HFFc6 (cell line): ENCODE measurements around the gene NUB1. TPM values are rescaled to one million over a fixed set of nuclear protein-coding genes. Genes with fewer than 3 reads are reported as not detected.

Source experiments
- DNase-seq: peaks from one replicate; pipeline ENCODE4 v3.0.0-alpha.2; 2018
- H3K27ac Mint-ChIP-seq: 2 replicates; pipeline ENCODE4 v1.8.0; 2020; ENCODE audit warnings: mild to moderate bottlenecking, mixed read lengths
- H3K27me3 Mint-ChIP-seq: 2 replicates; pipeline ENCODE4 v1.8.0; 2021; ENCODE audit warnings: mild to moderate bottlenecking, moderate library complexity, mixed read lengths; ENCODE audit not compliant: insufficient read depth
- H3K36me3 Mint-ChIP-seq: 2 replicates; pipeline ENCODE4 v1.8.0; 2021; ENCODE audit warnings: low read depth, mixed read lengths
- H3K4me1 Mint-ChIP-seq: 2 replicates; pipeline ENCODE4 v1.8.0; 2020; ENCODE audit warnings: low read depth, mixed read lengths
- H3K4me3 Mint-ChIP-seq: 2 replicates; pipeline ENCODE4 v1.8.0; 2020; ENCODE audit warnings: mild to moderate bottlenecking, moderate library complexity, mixed read lengths
- H3K9me3 Mint-ChIP-seq: 2 replicates; pipeline ENCODE4 v1.8.0; 2020; ENCODE audit warnings: mild to moderate bottlenecking, mixed read lengths
- CTCF ChIP-seq: fragments of 200-600 bp; sonication (generic); IDR thresholded peaks from 2 replicates; pipeline ENCODE4 v1.5.0; 2021; ENCODE audit warnings: antibody characterized with exemption, mild to moderate bottlenecking
- total RNA-seq, 6 experiments: library from RNA; stranded (reverse); fragmentation: NEBNext Ultra II Directional; extraction: Animal tissue kit (Norgen Biotek cat#: 25700); gene quantifications; 2 replicates in 1 of 6; 3 replicates in 5 of 6; pipeline ENCODE4 v1.2.3, GENCODE V29; 2021

Gene NUB1
- total RNA-seq, 6 experiments from 2014 or later, result 30.6 to 37.8 (median 34.8) TPM

DNA sequence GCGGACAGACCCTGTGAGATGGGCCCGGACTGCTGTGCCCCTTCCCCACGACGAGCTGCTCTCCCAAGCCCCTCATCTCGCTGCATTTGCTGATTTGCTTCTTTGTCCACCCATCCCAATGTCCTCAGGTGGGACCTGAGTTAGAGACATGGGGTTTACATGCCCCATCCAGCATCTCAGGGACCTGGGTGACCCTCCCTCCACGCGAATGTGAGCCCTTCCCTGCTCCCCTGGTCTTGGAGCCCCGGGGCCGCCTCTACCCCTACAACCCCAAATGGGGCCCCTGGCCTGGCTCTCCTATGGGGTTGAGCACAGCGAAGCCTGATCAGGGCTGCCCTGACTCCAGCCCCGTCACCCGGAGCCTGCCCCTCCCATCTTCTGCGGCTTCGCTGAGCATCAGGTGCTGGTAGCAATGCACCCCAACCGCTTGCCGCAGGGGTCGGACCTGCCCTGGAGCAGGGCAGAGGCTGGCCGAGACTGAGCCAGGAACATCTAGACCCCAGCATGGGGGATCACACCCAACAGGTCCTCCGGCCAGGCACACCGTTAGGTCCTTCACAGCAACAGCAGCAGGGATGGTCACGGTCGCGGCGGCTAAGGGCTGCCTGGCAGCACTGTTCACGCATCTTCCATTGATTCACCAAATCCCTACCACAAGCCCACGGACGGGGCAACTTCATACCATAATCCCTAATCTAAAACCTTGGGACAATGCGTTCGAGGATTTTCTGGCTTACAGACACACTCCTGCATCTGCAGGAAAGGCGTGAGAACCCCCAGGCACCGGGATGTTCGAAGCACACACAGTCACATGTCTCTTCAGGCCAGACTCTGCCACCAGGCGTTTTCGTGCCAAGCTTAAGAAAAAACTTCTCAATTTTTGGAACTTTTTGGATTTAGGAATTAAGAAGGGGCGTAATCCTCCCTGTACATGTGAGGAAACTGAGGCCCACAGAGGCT, 52.7 kb downstream of the NUB1 start:
- DNase-seq, result no peak
- no peak for TF ChIP-seq CTCF
- H3K9me3 Mint-ChIP-seq, result no peaks in the 10 kb centered on the region; the same call in 1 of the 2 replicates
- no peak overlapping the region for H3K4me3 Mint-ChIP-seq
- no peaks in the 10 kb centered on the region for H3K4me1 Mint-ChIP-seq
- H3K27me3 Mint-ChIP-seq, result peaks cover 29% of the 10 kb centered on the region
- no peaks in the 10 kb centered on the region for H3K36me3 Mint-ChIP-seq
- no peak overlapping the region for H3K27ac Mint-ChIP-seq

DNA sequence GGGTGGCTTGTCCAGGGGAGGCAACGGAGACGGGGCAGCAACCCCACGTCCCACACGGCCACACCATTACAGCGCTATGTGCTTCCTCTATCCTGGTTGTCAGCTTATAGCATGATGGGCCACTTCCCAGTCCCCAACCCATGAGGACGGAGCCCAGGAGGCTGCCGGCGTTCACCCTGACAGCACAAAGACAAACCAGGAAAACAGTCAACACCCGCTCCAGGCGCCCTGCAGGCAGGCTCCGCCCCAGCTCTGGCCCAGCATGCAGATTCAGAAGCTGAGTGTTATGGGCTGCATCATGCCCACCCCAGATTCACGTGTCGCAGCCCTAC, 53.4 kb downstream of the NUB1 start:
- Mint-ChIP-seq H3K36me3 (no peaks in the 10 kb centered on the region), H3K27ac (no peak overlapping the region), H3K27me3 (peaks cover 29% of the 10 kb centered on the region), H3K4me1 (no peaks in the 10 kb centered on the region), H3K9me3 (no peaks in the 10 kb centered on the region; the same call in 1 of the 2 replicates), H3K4me3 (no peak overlapping the region)
- DNase-seq, result no peak
- no peak for TF ChIP-seq CTCF

- no peaks in the 10 kb centered on the region for H3K36me3 Mint-ChIP-seq
- peaks cover 26% of the 10 kb centered on the region for H3K27me3 Mint-ChIP-seq
- no peak overlapping the region for H3K27ac Mint-ChIP-seq
- H3K9me3 Mint-ChIP-seq, result no peaks in the 10 kb centered on the region; the same call in 1 of the 2 replicates
- H3K4me1 Mint-ChIP-seq, result no peaks in the 10 kb centered on the region
- no peak for TF ChIP-seq CTCF
- no peak overlapping the region for H3K4me3 Mint-ChIP-seq
- DNase-seq, result no peak
These were observed 54.8 kb downstream of the NUB1 start for GRCh38 chr7:151396328-151396970.

DNA sequence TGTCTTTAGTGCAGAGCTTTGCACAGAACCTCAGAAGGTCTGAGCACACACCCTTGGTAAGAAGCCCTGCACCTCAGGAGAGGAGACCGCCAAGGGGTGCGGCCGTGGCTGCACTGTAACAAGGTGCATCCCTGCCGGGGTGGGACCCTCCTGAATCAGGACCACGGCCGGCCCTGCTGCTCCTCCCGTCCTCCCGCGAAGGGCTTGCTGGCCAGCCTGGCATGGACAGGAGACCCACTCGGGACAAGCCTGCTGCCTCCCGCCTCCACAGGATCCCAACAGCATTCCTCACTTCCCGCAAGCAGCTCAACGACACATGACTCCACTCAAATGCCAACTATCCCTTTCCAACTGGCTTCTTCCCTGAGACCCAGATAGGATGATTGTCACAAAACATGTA, 55.4 kb downstream of the NUB1 start:
- H3K27me3 Mint-ChIP-seq, result peaks cover 26% of the 10 kb centered on the region
- no peak for TF ChIP-seq CTCF
- no peaks in the 10 kb centered on the region for H3K4me1 Mint-ChIP-seq
- DNase-seq, result no peak
- no peak overlapping the region for H3K4me3 Mint-ChIP-seq
- H3K9me3 Mint-ChIP-seq, result no peaks in the 10 kb centered on the region; the same call in 1 of the 2 replicates
- no peak overlapping the region for H3K27ac Mint-ChIP-seq
- H3K36me3 Mint-ChIP-seq, result no peaks in the 10 kb centered on the region

DNA sequence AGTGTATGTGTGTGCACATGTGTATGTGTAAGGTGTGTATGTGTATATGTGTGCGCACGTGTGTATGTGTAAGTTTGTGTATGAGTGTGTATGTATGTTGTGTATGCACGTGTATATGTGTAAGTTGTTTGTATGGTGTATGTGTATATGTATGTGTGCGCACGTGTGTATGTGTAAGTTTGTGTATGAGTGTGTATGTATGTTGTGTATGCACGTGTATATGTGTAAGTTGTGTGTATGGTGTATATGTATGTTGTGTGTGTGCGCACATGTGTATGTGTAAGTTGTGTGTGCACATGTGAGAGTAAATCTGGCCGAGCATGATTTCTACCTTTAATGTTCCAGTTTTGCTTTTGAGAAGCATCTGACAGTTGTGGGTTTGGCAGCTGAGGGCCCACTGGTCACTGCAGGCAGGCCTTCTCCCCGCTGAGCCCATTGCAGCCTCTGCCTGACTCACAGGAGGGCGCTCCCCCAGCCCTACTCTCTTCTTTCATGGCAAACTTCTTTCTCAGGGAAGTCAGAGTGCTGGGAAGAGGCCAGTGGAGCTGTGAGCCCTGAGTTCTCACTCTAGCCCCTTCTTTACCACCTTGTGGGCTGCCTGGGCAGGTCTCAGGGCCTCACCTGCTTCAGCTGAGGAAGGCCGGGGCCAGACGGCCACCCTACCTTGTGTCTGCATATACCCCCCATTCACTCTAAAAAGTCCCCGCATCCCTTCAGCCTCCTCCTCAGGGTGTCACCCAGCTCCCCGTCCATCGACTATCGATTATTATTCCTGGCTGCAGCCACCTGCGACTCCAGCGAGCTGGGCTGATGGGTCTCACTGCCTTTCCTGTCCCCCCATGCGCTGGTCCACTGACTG, 57.1 kb downstream of the NUB1 start:
- Mint-ChIP-seq H3K27me3 (peaks cover 25% of the 10 kb centered on the region), H3K36me3 (no peaks in the 10 kb centered on the region), H3K4me1 (peaks cover 7% of the 10 kb centered on the region), H3K9me3 (no peaks in the 10 kb centered on the region; the same call in 1 of the 2 replicates), H3K27ac (no peak overlapping the region), H3K4me3 (no peak overlapping the region)
- no peak for TF ChIP-seq CTCF
- no peak for DNase-seq
